ENCODE data around the gene DCLK2. TPM values are rescaled to one million over a fixed set of nuclear protein-coding genes. Genes with fewer than 3 reads are reported as not detected.

Gene DCLK2
- total and polyA plus RNA-seq, 11 donors: 6.4 to 38.4 (median 15.4) TPM

- Histone ChIP-seq H3K4me1 (no peaks in the 10 kb centered on the region), H3K27me3 (no peaks in the 10 kb centered on the region), H3K36me3 (no peaks in the 10 kb centered on the region), H3K9me3 (no peaks in the 10 kb centered on the region), H3K27ac (no peak overlapping the region), H3K4me3 (no peak overlapping the region)
- TF ChIP-seq POLR2A (IDR thresholded peaks at IDR 0.05): no peak
- TF ChIP-seq CTCF (IDR thresholded peaks at IDR 0.05): no peak
- intact Hi-C loops (cut with DNase I): no loop called here
- DNase-seq (no peak), ATAC-seq (no peak)
- WGBS, 4 donors: 62 to 75% (median 72%) methylated on average over 6 of the region's 6 CpGs
Measured at GRCh38 chr4:150037251-150037856, 40.9 kb upstream of the DCLK2 start.

GRCh38 chr4:150038335-150039076, 39.7 kb upstream of the DCLK2 start:
- Histone ChIP-seq H3K4me1 (no peaks in the 10 kb centered on the region), H3K4me3 (no peak overlapping the region), H3K9me3 (no peaks in the 10 kb centered on the region), H3K27ac (no peak overlapping the region), H3K36me3 (no peaks in the 10 kb centered on the region), H3K27me3 (no peaks in the 10 kb centered on the region)
- DNase-seq (no peak), ATAC-seq (no peak)
- TF ChIP-seq POLR2A (IDR thresholded peaks at IDR 0.05): no peak
- no peak for TF ChIP-seq CTCF (IDR thresholded peaks at IDR 0.05)
- intact Hi-C loops (cut with DNase I): no loop called here
- 81 to 89% (median 86%) methylated on average over 6 of the region's 6 CpGs for WGBS, 4 donors

GRCh38 chr4:150039274-150040127, 38.7 kb upstream of the DCLK2 start:
- intact Hi-C loops (cut with DNase I): no loop called here
- ATAC-seq (no peak), DNase-seq (no peak)
- Histone ChIP-seq H3K9me3 (no peaks in the 10 kb centered on the region), H3K27me3 (no peaks in the 10 kb centered on the region), H3K36me3 (no peaks in the 10 kb centered on the region), H3K27ac (no peak overlapping the region), H3K4me3 (no peak overlapping the region), H3K4me1 (no peaks in the 10 kb centered on the region)
- no peak for TF ChIP-seq CTCF (IDR thresholded peaks at IDR 0.05)
- TF ChIP-seq POLR2A (IDR thresholded peaks at IDR 0.05): no peak
- 61 to 82% (median 76%) methylated on average over 2 of the region's 2 CpGs for WGBS, 4 donors

- H3K4me3 ChIP-seq: no peak overlapping the region
Measured at GRCh38 chr4:150044517-150044916, 33.7 kb upstream of the DCLK2 start.

More at GRCh38 chr4:150044517-150044916, 33.7 kb upstream of the DCLK2 start:
- Histone ChIP-seq H3K36me3 (no peaks in the 10 kb centered on the region), H3K27ac (no peak overlapping the region), H3K4me1 (no peaks in the 10 kb centered on the region), H3K9me3 (no peaks in the 10 kb centered on the region), H3K27me3 (no peaks in the 10 kb centered on the region)
- intact Hi-C loops (cut with DNase I): no loop called here
- no peak for DNase-seq
- WGBS, 4 donors: 85 to 94% (median 90%) methylated on average over 3 of the region's 3 CpGs
- ATAC-seq: no peak
- TF ChIP-seq CTCF (IDR thresholded peaks at IDR 0.05) (no peak), POLR2A (IDR thresholded peaks at IDR 0.05) (no peak)
